HEK293 (cell line): ENCODE results near the gene MS4A2.

Source experiments
- CTCF ChIA-PET: fragments of 350-600 bp; formaldehyde crosslinking; extraction: SDS; loops from one replicate; lab custom pipeline; 2021; ENCODE audit warnings: antibody characterized with exemption; lab: Yijun Ruan, JAX
- POLR2A ChIA-PET: fragments of 300-600 bp; formaldehyde crosslinking; extraction: SDS; loops from one replicate; lab custom pipeline; 2020; ENCODE audit warnings: antibody characterized with exemption, inconsistent platforms; lab: Yijun Ruan, JAX
- H3K27ac ChIP-seq: fragments of 200-500 bp; sonication (Bioruptor generic); 2 replicates; pipeline ENCODE4 v1.5.1; 2014; ENCODE audit warnings: low read depth, low read length, control low read depth, inconsistent platforms; ENCODE audit errors: extremely low read depth
- H3K36me3 ChIP-seq, 2 experiments: fragments of 200-500 bp in 1 of 2; sonication (Bioruptor generic) in 1 of 2; 1 replicate in 1 of 2; 2 replicates in 1 of 2; pipeline ENCODE4 v1.5.1; 2014 to 2017; ENCODE audit warnings: inconsistent platforms in 2 of 2, low read length in 2 of 2; ENCODE audit not compliant: control insufficient read depth in 2 of 2, insufficient read depth in 1 of 2
- H3K4me1 ChIP-seq: fragments of 200-500 bp; sonication (Bioruptor generic); 2 replicates; pipeline ENCODE4 v1.5.1; 2014; ENCODE audit warnings: mild to moderate bottlenecking, low read length, inconsistent platforms; ENCODE audit not compliant: control insufficient read depth, insufficient read depth
- H3K4me3 ChIP-seq: 2 replicates; pipeline ENCODE4 v1.5.1; 2011; ENCODE audit warnings: low read depth, mild to moderate bottlenecking, control low read depth, low read length, moderate library complexity
- H3K9me3 ChIP-seq: fragments of 200-500 bp; sonication (Bioruptor generic); 2 replicates; pipeline ENCODE4 v1.5.1; 2014; ENCODE audit warnings: low read depth, low read length, inconsistent platforms; ENCODE audit not compliant: control insufficient read depth, insufficient read depth
- HOXC10 ChIP-seq: sonication (generic); formaldehyde crosslinking; IDR thresholded peaks from 2 replicates; pipeline ENCODE4 v1.8.1; 2023; ENCODE audit warnings: mild to moderate bottlenecking, missing genetic modification reagents
- HOXD13 ChIP-seq: sonication (generic); formaldehyde crosslinking; IDR thresholded peaks from 2 replicates; pipeline ENCODE4 v1.8.0; 2022; ENCODE audit warnings: missing genetic modification reagents, borderline replicate concordance
- KLF16 ChIP-seq: fragments of 450-650 bp; formaldehyde crosslinking; IDR thresholded peaks from 2 replicates; pipeline ENCODE4 v1.5.1; 2017; ENCODE audit warnings: missing biosample characterization, missing genetic modification characterization
- REST ChIP-seq: fragments of 450-650 bp; formaldehyde crosslinking; IDR thresholded peaks from 2 replicates; pipeline ENCODE4 v1.5.1; 2016; ENCODE audit warnings: missing biosample characterization, missing genetic modification characterization
- SP2 ChIP-seq: fragments of 450-650 bp; formaldehyde crosslinking; IDR thresholded peaks from 2 replicates; pipeline ENCODE4 v1.5.1; 2016; ENCODE audit warnings: missing biosample characterization, missing genetic modification characterization
- ZBTB48 ChIP-seq: fragments of 450-650 bp; formaldehyde crosslinking; IDR thresholded peaks from 2 replicates; pipeline ENCODE4 v1.5.1; 2016; ENCODE audit warnings: missing biosample characterization, missing genetic modification characterization
- ZFHX2 ChIP-seq: fragments of 450-650 bp; formaldehyde crosslinking; conservative IDR thresholded peaks from 2 replicates; pipeline ENCODE4 v1.5.1; 2016; ENCODE audit warnings: missing biosample characterization, missing genetic modification characterization
- ZNF132 ChIP-seq: fragments of 450-650 bp; formaldehyde crosslinking; IDR thresholded peaks from 2 replicates; pipeline ENCODE4 v1.5.1; 2017; ENCODE audit warnings: missing biosample characterization, missing genetic modification characterization, borderline replicate concordance
- ZNF138 ChIP-seq: fragments of 450-650 bp; formaldehyde crosslinking; IDR thresholded peaks from 2 replicates; pipeline ENCODE4 v1.5.1; 2016; ENCODE audit warnings: missing biosample characterization, missing genetic modification characterization, borderline replicate concordance
- ZNF140 ChIP-seq: fragments of 450-650 bp; formaldehyde crosslinking; IDR thresholded peaks from 2 replicates; pipeline ENCODE4 v1.5.1; 2016; ENCODE audit warnings: missing biosample characterization, missing genetic modification characterization
- ZNF146 ChIP-seq: fragments of 450-650 bp; formaldehyde crosslinking; IDR thresholded peaks from 2 replicates; pipeline ENCODE4 v1.5.1; 2016; ENCODE audit warnings: missing biosample characterization, missing genetic modification characterization
- ZNF148 ChIP-seq: fragments of 450-650 bp; formaldehyde crosslinking; IDR thresholded peaks from 2 replicates; pipeline ENCODE4 v1.5.0; 2017; ENCODE audit warnings: missing biosample characterization, missing genetic modification characterization, borderline replicate concordance
- ZNF157 ChIP-seq: fragments of 450-650 bp; formaldehyde crosslinking; IDR thresholded peaks from 2 replicates; pipeline ENCODE4 v1.5.1; 2016; ENCODE audit warnings: missing biosample characterization, missing genetic modification characterization
- ZNF18 ChIP-seq: fragments of 450-650 bp; formaldehyde crosslinking; IDR thresholded peaks from 2 replicates; pipeline ENCODE4 v1.5.1; 2016; ENCODE audit warnings: missing biosample characterization, missing genetic modification characterization
- ZNF292 ChIP-seq: fragments of 450-650 bp; formaldehyde crosslinking; IDR thresholded peaks from 2 replicates; pipeline ENCODE4 v1.5.1; 2016; ENCODE audit warnings: low read depth, missing biosample characterization, missing genetic modification characterization, borderline replicate concordance
- ZNF324 ChIP-seq: fragments of 450-650 bp; formaldehyde crosslinking; IDR thresholded peaks from 2 replicates; pipeline ENCODE4 v1.5.1; 2016; ENCODE audit warnings: missing biosample characterization, missing genetic modification characterization
- ZNF341 ChIP-seq: fragments of 450-650 bp; formaldehyde crosslinking; IDR thresholded peaks from 2 replicates; pipeline ENCODE4; 2016; ENCODE audit warnings: low read depth, missing biosample characterization, missing genetic modification characterization
- ZNF626 ChIP-seq: fragments of 450-650 bp; sonication (Bioruptor Pico); formaldehyde crosslinking; IDR thresholded peaks from 2 replicates; pipeline ENCODE4 v1.5.1; 2018; ENCODE audit warnings: missing biosample characterization, missing genetic modification characterization, inconsistent platforms
- ZNF704 ChIP-seq: fragments of 450-650 bp; formaldehyde crosslinking; IDR thresholded peaks from 2 replicates; pipeline ENCODE4 v1.5.1; 2016; ENCODE audit warnings: missing biosample characterization, missing genetic modification characterization
- ZNF747 ChIP-seq: fragments of 450-650 bp; formaldehyde crosslinking; IDR thresholded peaks from 2 replicates; pipeline ENCODE4 v1.5.1; 2016; ENCODE audit warnings: missing biosample characterization, missing genetic modification characterization
- ZSCAN23 ChIP-seq: fragments of 450-650 bp; formaldehyde crosslinking; IDR thresholded peaks from 2 replicates; pipeline ENCODE4 v1.5.1; 2016; ENCODE audit warnings: missing biosample characterization, missing genetic modification characterization

Gene MS4A2

GRCh38 chr11:60056349-60056969 lies 32.0 kb upstream of the MS4A2 start, which contains the start of gene MS4A3:
TSS of gene MS4A3 (plus strand) at chr11:60056665. CDS start at chr11:60061161, 4,496 bp downstream.
- Histone ChIP-seq H3K9me3 (no peaks in the 10 kb centered on the region), H3K36me3 (no peaks in the 10 kb centered on the region), H3K4me3 (no peak within 1 kb of the TSS), H3K4me1 (no peaks in the 10 kb centered on the region), H3K27ac (no peak within 1 kb of the TSS)
- CTCF ChIA-PET = no interaction called here
- POLR2A ChIA-PET = no interaction called here
- TF ChIP-seq HOXD13 (CRISPR knock-in tag) (no peak), ZNF18 (tag by site-specific recombination) (no peak), ZNF146 (tag by site-specific recombination) (no peak), REST (tag by site-specific recombination) (no peak), ZNF140 (tag by site-specific recombination) (no peak), ZNF626 (tag by site-specific recombination) (no peak), ZNF148 (no peak), ZNF132 (tag by site-specific recombination) (no peak), ZNF138 (tag by site-specific recombination) (no peak), ZSCAN23 (tag by site-specific recombination) (no peak), ZNF341 (tag by site-specific recombination) (no peak), ZNF704 (tag by site-specific recombination) (no peak), ZNF747 (no peak), SP2 (no peak), ZFHX2 (no peak)

GRCh38 chr11:60059052-60059451 lies 29.4 kb upstream of the MS4A2 start:
- CTCF ChIA-PET = no interaction called here
- no peaks in the 10 kb centered on the region for H3K4me1 ChIP-seq
- no peaks in the 10 kb centered on the region for H3K9me3 ChIP-seq
- POLR2A ChIA-PET = no interaction called here
- no peaks in the 10 kb centered on the region for H3K36me3 ChIP-seq
- TF ChIP-seq ZNF292 (tag by site-specific recombination) (no peak), HOXC10 (CRISPR knock-in tag) (no peak), ZNF324 (tag by site-specific recombination) (no peak), ZBTB48 (tag by site-specific recombination) (no peak), ZNF157 (tag by site-specific recombination) (no peak), KLF16 (tag by site-specific recombination) (no peak)
- no peak overlapping the region for H3K4me3 ChIP-seq
- no peak overlapping the region for H3K27ac ChIP-seq
